MM.1S (cell line): ENCODE data around the gene CCNJ.

Source experiments
- CTCF ChIP-seq: fragments of 300-600 bp; sonication (generic); IDR thresholded peaks from 2 replicates; pipeline ENCODE4 v1.5.1; 2016; ENCODE audit warnings: antibody characterized with exemption, low read length, mixed read lengths
- EZH2 ChIP-seq: fragments of 300-600 bp; sonication (generic); optimal IDR thresholded peaks from 2 replicates; pipeline ENCODE3; 2017; ENCODE audit warnings: low read depth, mild to moderate bottlenecking, antibody characterized with exemption, low read length, mixed read lengths

- no peak for TF ChIP-seq CTCF
- no peak for TF ChIP-seq EZH2
Observed at GRCh38 chr10:96014473-96015102, 28.8 kb upstream of the CCNJ start.
